ENCODE measurements around the gene NDUFS2. TPM values are rescaled to one million over a fixed set of nuclear protein-coding genes. Genes with fewer than 3 reads are reported as not detected.
A peak's percentile ranks its signal among the peaks of the same experiment; 100 is the strongest.

Gene NDUFS2
- total RNA-seq, 2 experiments from 2014 or later: 80.6 to 92.8 TPM

DNA sequence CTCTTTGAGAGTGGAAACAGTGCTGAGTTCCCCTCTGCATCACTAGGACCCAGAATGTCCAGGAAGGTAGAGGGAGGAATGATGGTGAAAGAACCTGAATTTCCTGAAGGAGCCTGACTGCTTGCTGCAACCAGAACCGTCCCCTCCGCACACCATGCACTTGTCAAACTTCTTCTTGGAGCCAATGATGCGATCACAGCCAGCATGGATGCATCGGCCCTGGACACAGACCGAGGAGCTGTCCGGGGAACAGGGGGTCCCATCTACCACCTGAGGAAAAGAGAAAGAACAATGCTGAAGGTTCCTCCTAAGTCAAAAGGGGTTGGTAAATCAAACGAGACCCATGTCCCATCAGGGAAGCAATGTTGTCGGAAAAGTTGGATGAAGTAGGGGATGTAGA, 10.2 kb upstream of the NDUFS2 start:
- no peak for ATAC-seq (ENCODE audit: low read depth)
- peaks cover 38% of the 10 kb centered on the region for H3K4me1 Mint-ChIP-seq
- no peak for DNase-seq
- no peaks in the 10 kb centered on the region for H3K27me3 Mint-ChIP-seq
- POLR2A ChIA-PET: interaction anchor here (1.0 to 4.1 kb wide), 6 partner anchors 9 to 33 kb away, joined by 3 to 22 read pairs (median 7); partner anchors contain the start of genes B4GALT3, NDUFS2 and TOMM40L
- H3K27ac Mint-ChIP-seq: no peak overlapping the region
- no peaks in the 10 kb centered on the region for H3K9me3 Mint-ChIP-seq
- H3K36me3 Mint-ChIP-seq: no peaks in the 10 kb centered on the region
- H3K4me3 Mint-ChIP-seq: no peak overlapping the region

DNA sequence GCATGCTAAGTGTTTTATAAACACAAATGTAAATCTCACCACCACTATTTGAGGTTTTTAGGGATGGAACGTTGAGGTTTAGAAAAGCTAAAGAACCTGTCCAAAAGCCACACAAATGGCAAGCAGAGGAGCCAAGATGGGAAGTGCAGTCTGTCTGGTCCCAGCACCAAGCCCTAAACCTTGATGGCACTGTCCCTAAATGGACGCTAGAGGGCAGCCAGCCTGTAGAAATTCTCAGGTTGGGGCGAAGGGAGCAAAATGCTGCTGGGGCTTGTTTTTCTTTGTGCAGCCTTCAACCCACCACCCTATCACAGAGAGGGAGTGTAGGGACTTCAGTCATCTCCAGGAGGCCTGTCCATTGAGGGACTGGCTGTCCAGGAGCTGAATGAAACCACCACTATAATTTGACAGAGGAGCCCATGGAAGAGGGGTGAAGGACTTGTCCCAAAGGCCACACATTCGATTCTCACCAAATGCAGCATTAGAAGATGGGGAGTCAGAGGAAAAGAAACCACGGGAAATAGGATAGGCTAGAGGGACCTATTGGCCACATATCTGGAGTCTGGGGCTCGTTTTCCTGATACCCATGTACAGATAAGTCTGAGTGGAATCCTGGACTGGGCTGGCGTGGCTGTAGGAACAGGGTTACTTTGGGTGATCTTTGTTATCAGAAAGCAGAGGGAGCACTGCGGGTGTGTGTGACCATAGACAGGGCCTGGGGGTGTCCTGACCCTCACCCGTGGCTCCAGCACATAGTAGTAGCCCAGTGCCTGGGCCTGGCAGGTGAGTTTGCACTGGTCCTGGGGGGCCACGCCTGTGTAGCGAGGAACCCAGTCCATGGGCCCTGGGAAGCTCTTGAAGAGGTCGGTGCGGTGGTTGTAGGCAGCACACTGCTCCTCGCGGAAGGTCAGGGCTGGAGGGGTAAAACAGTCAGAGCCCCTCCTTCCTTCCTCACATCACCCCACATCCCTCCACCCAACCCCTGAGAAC, 9.4 kb upstream of the NDUFS2 start:
- no peaks in the 10 kb centered on the region for H3K36me3 Mint-ChIP-seq
- ATAC-seq (ENCODE audit: low read depth) (peak; percentile 81), DNase-seq (peak; percentile 58)
- POLR2A ChIA-PET: interaction anchor here (0.5 to 4.1 kb wide), 7 partner anchors 10 to 70 kb away, joined by 3 to 22 read pairs (median 5); partner anchors contain the start of genes B4GALT3, NDUFS2 and TOMM40L
- H3K4me1 Mint-ChIP-seq: peaks cover 40% of the 10 kb centered on the region
- H3K27me3 Mint-ChIP-seq: no peaks in the 10 kb centered on the region
- peak overlapping the region; percentile 90 for H3K27ac Mint-ChIP-seq
- H3K9me3 Mint-ChIP-seq: no peaks in the 10 kb centered on the region
- no peak overlapping the region for H3K4me3 Mint-ChIP-seq

- peak overlapping the region; percentile 90 for H3K27ac Mint-ChIP-seq
- H3K36me3 Mint-ChIP-seq: no peaks in the 10 kb centered on the region
- POLR2A ChIA-PET: interaction anchor here (1.2 to 4.1 kb wide), 4 partner anchors 9 to 17 kb away, joined by 4 to 22 read pairs (median 6); partner anchors contain the start of genes B4GALT3 and NDUFS2
Measured at GRCh38 chr1:161193561-161194235, 8.5 kb upstream of the NDUFS2 start.

GRCh38 chr1:161195171-161195570, 7.0 kb upstream of the NDUFS2 start:
- DNase-seq (no peak), ATAC-seq (ENCODE audit: low read depth) (peak; percentile 25)
- Mint-ChIP-seq H3K4me3 (no peak overlapping the region), H3K9me3 (no peaks in the 10 kb centered on the region), H3K27me3 (no peaks in the 10 kb centered on the region), H3K4me1 (peaks cover 40% of the 10 kb centered on the region), H3K27ac (peak overlapping the region; percentile 70), H3K36me3 (no peaks in the 10 kb centered on the region)
- POLR2A ChIA-PET: interaction anchor here (1.7 to 1.9 kb wide), 2 partner anchors 10 to 18 kb away, joined by 4 to 7 read pairs; partner anchors contain the start of gene B4GALT3

More at GRCh38 chr1:161193561-161194235, 8.5 kb upstream of the NDUFS2 start:
- Mint-ChIP-seq H3K4me3 (no peak overlapping the region), H3K9me3 (no peaks in the 10 kb centered on the region), H3K27me3 (no peaks in the 10 kb centered on the region), H3K4me1 (peaks cover 38% of the 10 kb centered on the region)
- DNase-seq (no peak), ATAC-seq (ENCODE audit: low read depth) (no peak)

DNA sequence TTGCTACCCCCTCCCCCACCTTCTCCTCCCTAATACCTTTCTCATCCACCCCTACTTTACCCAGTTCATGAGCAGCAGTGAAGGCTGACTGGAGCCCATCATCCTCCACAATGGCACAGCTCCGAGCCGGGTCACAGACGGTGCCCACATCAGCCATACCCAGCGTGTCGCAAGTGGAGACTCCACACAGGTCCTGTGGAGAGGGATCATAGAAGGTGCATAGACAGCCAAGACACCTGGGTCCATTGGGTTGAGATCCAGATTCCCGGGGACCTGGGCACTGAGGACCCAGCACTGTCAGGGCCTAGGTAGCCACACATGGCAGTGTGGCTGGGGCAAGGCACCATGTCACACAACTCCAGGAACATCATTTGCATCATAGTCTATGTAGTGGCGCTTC, 6.1 kb upstream of the NDUFS2 start:
- Mint-ChIP-seq H3K4me1 (peaks cover 50% of the 10 kb centered on the region), H3K4me3 (no peak overlapping the region), H3K27me3 (no peaks in the 10 kb centered on the region), H3K27ac (no peak overlapping the region), H3K9me3 (no peaks in the 10 kb centered on the region), H3K36me3 (no peaks in the 10 kb centered on the region)
- POLR2A ChIA-PET: no interaction called here
- DNase-seq (no peak), ATAC-seq (ENCODE audit: low read depth) (no peak)

DNA sequence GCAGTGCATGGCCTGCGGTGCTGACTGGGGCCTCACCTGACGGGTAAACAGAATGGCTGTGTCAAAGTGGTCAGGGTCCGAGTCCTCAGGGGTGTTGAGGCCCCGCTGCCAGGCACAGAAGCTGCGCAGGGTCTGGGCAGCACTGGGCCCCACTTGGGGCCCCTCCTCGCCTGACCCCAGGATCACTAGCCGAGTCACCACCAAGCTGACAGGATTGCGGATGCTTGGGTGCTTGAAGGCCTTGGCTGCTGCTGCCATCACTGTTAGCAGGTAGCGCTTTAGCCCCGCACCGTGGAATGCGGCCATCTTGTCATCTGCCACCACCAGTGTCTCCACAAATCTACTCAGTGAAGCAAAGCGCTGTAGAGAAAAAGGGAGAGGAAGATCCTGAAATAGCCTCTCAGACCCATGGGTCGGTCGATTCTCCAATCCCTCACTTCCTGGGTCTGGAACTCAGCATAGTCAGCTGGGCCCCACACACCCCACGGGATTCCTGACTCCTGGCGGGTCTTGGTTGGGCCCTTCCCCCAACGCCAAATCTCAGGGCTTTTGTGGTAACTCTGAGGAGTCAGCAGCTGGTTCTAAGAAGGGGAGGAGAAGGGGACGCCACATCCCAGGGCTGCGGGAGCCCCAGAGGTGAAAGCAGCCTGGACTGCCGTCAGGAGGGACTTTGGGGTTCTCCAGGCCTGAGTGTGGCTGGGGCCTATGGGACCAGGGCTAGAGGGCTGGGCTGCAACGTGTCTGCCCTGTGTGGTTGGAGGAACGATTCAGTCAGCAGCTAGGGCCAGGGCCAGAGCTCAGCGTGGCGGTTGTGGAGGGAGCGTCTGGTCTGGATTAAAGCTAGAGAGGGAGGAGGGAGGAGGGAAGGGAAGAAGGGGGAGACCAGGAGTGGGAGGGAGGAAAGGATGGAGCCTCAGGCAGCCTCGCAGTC, 5.4 kb upstream of the NDUFS2 start:
- DNase-seq: no peak
- Mint-ChIP-seq H3K4me3 (no peak overlapping the region), H3K27me3 (no peaks in the 10 kb centered on the region), H3K9me3 (no peaks in the 10 kb centered on the region), H3K4me1 (peaks cover 55% of the 10 kb centered on the region), H3K36me3 (no peaks in the 10 kb centered on the region), H3K27ac (peak overlapping the region; percentile 85)
- no peak for ATAC-seq (ENCODE audit: low read depth)
- POLR2A ChIA-PET: interaction anchor here (0.6 to 1.9 kb wide), 4 partner anchors 11 to 109 kb away, joined by 3 to 7 read pairs (median 5); no protein-coding TSS in a partner anchor

DNA sequence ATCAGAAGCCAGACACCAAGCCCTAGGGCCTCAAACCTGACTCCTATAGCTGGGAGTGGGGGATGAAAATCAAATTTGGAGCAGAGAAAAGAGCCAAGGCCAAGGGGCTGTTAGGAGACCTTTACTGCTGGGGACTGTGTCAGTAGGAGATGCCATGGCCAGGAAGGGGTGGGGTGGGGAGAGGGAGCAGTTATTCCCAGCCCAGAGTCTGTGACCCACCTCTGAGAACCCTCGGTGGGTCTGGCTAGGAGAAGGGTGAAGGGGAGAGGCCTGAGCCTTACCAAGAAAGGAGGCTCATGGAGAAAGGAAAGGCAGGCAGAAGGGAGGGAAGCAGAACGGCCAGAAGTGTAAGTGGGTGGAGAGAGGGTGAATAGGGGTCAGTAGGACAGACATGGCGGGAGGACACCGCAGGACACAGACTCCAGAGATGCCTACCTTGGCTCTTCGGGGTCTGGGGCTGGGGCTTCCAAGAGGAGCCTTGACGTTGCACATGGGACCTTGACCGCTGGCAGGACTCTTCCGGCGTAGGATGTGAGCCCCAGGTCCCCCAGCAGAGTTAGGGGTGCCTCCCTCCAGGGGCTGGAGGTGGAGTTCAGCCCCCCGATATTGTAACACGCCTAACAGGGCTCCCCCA, 4.5 kb upstream of the NDUFS2 start:
- POLR2A ChIA-PET: interaction anchor here (0.6 to 1.9 kb wide), 5 partner anchors 12 to 100 kb away, joined by 3 to 8 read pairs (median 7); partner anchors contain the start of gene TOMM40L
- H3K36me3 Mint-ChIP-seq: peaks cover 2% of the 10 kb centered on the region
- no peak overlapping the region for H3K4me3 Mint-ChIP-seq
- DNase-seq (no peak), ATAC-seq (ENCODE audit: low read depth) (no peak)
- H3K4me1 Mint-ChIP-seq: peaks cover 53% of the 10 kb centered on the region
- no peaks in the 10 kb centered on the region for H3K9me3 Mint-ChIP-seq
- H3K27ac Mint-ChIP-seq: peak overlapping the region; percentile 85
- no peaks in the 10 kb centered on the region for H3K27me3 Mint-ChIP-seq

DNA sequence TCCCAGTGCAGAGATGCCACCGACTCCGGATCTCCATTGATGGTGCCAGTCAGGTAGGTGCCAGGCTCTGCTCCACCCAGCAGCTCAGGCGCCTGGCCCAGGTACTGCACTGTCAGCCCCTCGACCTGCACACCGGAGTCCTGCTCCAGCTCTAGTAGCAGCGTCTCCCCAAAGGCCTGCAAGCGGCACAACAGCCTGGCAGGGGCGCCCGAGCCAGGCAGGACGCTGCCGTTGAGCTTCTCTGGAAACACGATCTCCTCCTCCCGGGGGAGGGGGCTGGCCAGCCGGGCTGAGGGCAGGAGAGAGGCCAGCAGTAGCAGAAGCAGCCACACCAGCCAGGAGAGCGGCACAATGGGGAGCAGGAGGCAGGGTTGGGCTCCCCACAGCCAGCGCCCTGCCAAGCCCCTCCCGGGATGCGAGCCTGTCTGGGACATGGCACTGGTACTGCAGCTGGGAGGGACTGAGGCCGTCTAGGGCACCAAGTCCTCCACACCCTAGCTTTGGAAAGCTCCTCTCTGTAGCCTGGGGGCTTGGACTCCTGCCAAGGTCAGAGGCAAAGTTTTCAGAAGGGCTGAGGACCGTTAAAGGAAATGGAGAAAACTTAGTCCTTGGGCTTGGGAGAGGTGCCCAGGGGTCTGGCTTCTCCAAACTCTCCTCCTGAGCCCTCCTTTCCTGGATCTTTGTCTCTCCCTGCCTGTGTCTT, 3.8 kb upstream of the NDUFS2 start:
- ATAC-seq (ENCODE audit: low read depth): no peak
- Mint-ChIP-seq H3K27me3 (no peaks in the 10 kb centered on the region), H3K4me3 (no peak overlapping the region), H3K9me3 (no peaks in the 10 kb centered on the region), H3K4me1 (peaks cover 54% of the 10 kb centered on the region), H3K36me3 (peaks cover 2% of the 10 kb centered on the region), H3K27ac (peak overlapping the region; percentile 64)
- no peak for DNase-seq
- POLR2A ChIA-PET: interaction anchor here (1.0 to 1.9 kb wide), 5 partner anchors 13 to 33 kb away, joined by 3 to 8 read pairs (median 7); partner anchors contain the start of genes PPOX and TOMM40L

GRCh38 chr1:161198897-161199431, 3.2 kb upstream of the NDUFS2 start, which contains the start of gene ADAMTS4:
ADAMTS4 (minus strand) TSS chr1:161199054; CDS start chr1:161198627, 427 bp downstream.
- POLR2A ChIA-PET: interaction anchor here (1.0 to 1.7 kb wide), 4 partner anchors 17 to 33 kb away, joined by 3 to 8 read pairs (median 6); partner anchors contain the start of genes PPOX and TOMM40L
- Mint-ChIP-seq H3K27ac (peak within 1 kb of the TSS; percentile 97), H3K4me3 (peak within 1 kb of the TSS; percentile 76), H3K36me3 (peaks cover 2% of the 10 kb centered on the region), H3K27me3 (no peaks in the 10 kb centered on the region), H3K4me1 (peaks cover 58% of the 10 kb centered on the region), H3K9me3 (no peaks in the 10 kb centered on the region)
- ATAC-seq (ENCODE audit: low read depth) (no peak), DNase-seq (no peak)

- Mint-ChIP-seq H3K27ac (peak overlapping the region; percentile 97), H3K27me3 (no peaks in the 10 kb centered on the region), H3K36me3 (peaks cover 9% of the 10 kb centered on the region), H3K4me3 (peak overlapping the region; percentile 76), H3K4me1 (peaks cover 63% of the 10 kb centered on the region), H3K9me3 (no peaks in the 10 kb centered on the region)
- no peak for ATAC-seq (ENCODE audit: low read depth)
- DNase-seq: no peak
- POLR2A ChIA-PET: interaction anchor here (1.4 kb wide), 2 partner anchors 26 to 34 kb away, joined by 6 to 8 read pairs; partner anchors contain the start of genes PPOX and TOMM40L
Measured at GRCh38 chr1:161199506-161200139, 2.5 kb upstream of the NDUFS2 start.

All from activated naive CD8-positive, alpha-beta T cell treated with anti-CD3 and anti-CD28 coated beads, Interleukin-2, amount 10 ng/mL, durations not matched to agents 7 days and 5 days (primary cell).